Ishikawa (cell line): ENCODE measurements around the gene ZC3H11A.

ENCODE experiments used
- CEBPB ChIP-seq: IDR thresholded peaks from 2 replicates; pipeline ENCODE4 v1.6.1; 2012
- CREB1 ChIP-seq: IDR thresholded peaks from 2 replicates; pipeline ENCODE4 v1.6.1; 2012; ENCODE audit warnings: low read depth
- EGR1 ChIP-seq: IDR thresholded peaks from 2 replicates; pipeline ENCODE4 v1.6.1; 2012
- EP300 ChIP-seq: IDR thresholded peaks from 2 replicates; pipeline ENCODE4 v1.6.1; 2012; ENCODE audit warnings: borderline replicate concordance
- FOXM1 ChIP-seq: IDR thresholded peaks from 2 replicates; pipeline ENCODE4 v1.6.1; 2012; ENCODE audit warnings: low read depth, borderline replicate concordance
- NFIC ChIP-seq: IDR thresholded peaks from 2 replicates; pipeline ENCODE4 v1.6.1; 2012
- RAD21 ChIP-seq: IDR thresholded peaks from 2 replicates; pipeline ENCODE4 v1.6.1; 2012; ENCODE audit warnings: low read depth
- TAF1 ChIP-seq: IDR thresholded peaks from 2 replicates; pipeline ENCODE4 v1.6.1; 2012; ENCODE audit warnings: low read depth, mild to moderate bottlenecking
- TCF12 ChIP-seq: IDR thresholded peaks from 2 replicates; pipeline ENCODE4 v1.6.1; 2012; ENCODE audit warnings: low read depth
- TEAD4 ChIP-seq: IDR thresholded peaks from 2 replicates; pipeline ENCODE4 v1.6.1; 2012
- YY1 ChIP-seq: IDR thresholded peaks from 2 replicates; pipeline ENCODE4 v1.6.1; 2012; ENCODE audit warnings: low read depth
- ZBTB7A ChIP-seq: IDR thresholded peaks from 2 replicates; pipeline ENCODE4 v1.6.1; 2012; ENCODE audit warnings: low read depth
- TF ChIP-seq, protein P1 (sequence below): IDR thresholded peaks from 2 replicates; pipeline ENCODE4 v1.6.1; 2012; ENCODE audit warnings: low read depth, mild to moderate bottlenecking
- TF ChIP-seq, protein P2 (sequence below): IDR thresholded peaks from 2 replicates; pipeline ENCODE4 v1.6.1; 2012
- TF ChIP-seq, protein P3 (sequence below): IDR thresholded peaks from 2 replicates; pipeline ENCODE4 v1.6.1; 2012

ZC3H11A gene

DNA sequence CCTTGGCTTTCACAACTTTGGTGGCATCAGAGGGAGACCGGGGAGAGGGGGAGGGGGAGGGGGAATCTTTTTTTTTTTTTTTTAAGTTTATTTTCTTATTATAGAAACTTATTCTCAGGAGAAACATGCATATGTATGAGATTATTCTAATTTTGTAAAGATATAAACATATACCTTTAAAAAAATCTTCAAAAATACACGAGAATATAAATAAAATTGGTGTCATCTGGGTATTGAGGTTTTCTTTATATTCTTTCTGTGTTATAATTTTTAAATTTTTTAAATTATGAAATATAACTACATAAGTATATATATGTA is 47.1 kb downstream of the ZC3H11A start:
- no peak for TF ChIP-seq CREB1
- TF ChIP-seq CEBPB, result no peak
- TF ChIP-seq, protein P1, sequence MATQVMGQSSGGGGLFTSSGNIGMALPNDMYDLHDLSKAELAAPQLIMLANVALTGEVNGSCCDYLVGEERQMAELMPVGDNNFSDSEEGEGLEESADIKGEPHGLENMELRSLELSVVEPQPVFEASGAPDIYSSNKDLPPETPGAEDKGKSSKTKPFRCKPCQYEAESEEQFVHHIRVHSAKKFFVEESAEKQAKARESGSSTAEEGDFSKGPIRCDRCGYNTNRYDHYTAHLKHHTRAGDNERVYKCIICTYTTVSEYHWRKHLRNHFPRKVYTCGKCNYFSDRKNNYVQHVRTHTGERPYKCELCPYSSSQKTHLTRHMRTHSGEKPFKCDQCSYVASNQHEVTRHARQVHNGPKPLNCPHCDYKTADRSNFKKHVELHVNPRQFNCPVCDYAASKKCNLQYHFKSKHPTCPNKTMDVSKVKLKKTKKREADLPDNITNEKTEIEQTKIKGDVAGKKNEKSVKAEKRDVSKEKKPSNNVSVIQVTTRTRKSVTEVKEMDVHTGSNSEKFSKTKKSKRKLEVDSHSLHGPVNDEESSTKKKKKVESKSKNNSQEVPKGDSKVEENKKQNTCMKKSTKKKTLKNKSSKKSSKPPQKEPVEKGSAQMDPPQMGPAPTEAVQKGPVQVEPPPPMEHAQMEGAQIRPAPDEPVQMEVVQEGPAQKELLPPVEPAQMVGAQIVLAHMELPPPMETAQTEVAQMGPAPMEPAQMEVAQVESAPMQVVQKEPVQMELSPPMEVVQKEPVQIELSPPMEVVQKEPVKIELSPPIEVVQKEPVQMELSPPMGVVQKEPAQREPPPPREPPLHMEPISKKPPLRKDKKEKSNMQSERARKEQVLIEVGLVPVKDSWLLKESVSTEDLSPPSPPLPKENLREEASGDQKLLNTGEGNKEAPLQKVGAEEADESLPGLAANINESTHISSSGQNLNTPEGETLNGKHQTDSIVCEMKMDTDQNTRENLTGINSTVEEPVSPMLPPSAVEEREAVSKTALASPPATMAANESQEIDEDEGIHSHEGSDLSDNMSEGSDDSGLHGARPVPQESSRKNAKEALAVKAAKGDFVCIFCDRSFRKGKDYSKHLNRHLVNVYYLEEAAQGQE, result no peak
- TF ChIP-seq TAF1, result no peak

DNA sequence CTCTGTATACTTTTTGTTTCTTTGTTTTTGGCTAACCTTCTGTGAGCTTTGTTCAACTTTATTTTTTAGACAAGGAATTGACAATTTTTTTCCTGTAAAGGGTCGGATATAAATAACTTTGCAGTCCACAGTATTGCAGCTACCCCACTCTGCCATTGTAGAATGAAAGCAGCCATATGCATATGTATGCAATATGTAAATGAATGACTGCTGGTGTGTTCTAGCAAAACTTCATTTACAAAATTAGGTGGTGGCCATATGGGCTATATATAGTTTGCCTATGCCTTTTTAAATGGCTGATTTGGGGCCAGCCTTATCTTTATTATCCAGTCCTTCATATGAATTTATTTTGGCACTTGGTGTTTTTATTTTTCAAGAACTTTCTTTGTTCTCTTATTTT is 48.0 kb downstream of the ZC3H11A start:
- TF ChIP-seq TAF1, result no peak
- TF ChIP-seq, protein P1, result no peak
- TF ChIP-seq TEAD4, result no peak
- no peak for TF ChIP-seq FOXM1
- TF ChIP-seq NFIC, result no peak
- TF ChIP-seq EP300, result no peak
- TF ChIP-seq ZBTB7A, result no peak
- TF ChIP-seq, protein P2, sequence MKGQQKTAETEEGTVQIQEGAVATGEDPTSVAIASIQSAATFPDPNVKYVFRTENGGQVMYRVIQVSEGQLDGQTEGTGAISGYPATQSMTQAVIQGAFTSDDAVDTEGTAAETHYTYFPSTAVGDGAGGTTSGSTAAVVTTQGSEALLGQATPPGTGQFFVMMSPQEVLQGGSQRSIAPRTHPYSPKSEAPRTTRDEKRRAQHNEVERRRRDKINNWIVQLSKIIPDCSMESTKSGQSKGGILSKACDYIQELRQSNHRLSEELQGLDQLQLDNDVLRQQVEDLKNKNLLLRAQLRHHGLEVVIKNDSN, result no peak
- TF ChIP-seq RAD21, result no peak
- no peak for TF ChIP-seq EGR1
- no peak for TF ChIP-seq YY1
- no peak for TF ChIP-seq CREB1
- TF ChIP-seq, protein P3, sequence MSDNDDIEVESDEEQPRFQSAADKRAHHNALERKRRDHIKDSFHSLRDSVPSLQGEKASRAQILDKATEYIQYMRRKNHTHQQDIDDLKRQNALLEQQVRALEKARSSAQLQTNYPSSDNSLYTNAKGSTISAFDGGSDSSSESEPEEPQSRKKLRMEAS, result no peak
- TF ChIP-seq CEBPB, result no peak
- TF ChIP-seq TCF12, result no peak
